IMR-90 (cell line): ENCODE data around the gene CA7. TPM values are rescaled to one million over a fixed set of nuclear protein-coding genes. Genes with fewer than 3 reads are reported as not detected.

ENCODE experiments used
- ATAC-seq: fragments of 200-7000 bp; cut with Tn5 transposase; 2 replicates; pipeline ENCODE4 v1.9.1; 2020; ENCODE audit warnings: low read depth, mild to moderate bottlenecking, moderate library complexity
- BruUV-seq: library from RNA; stranded (reverse); fragments of 400-500 nt; replicated peaks from 2 replicates; lab custom pipeline; 2021; lab: Mats Ljungman, UMichigan
- CTCF ChIA-PET: fragments of 300-600 bp; formaldehyde crosslinking; extraction: SDS; loops from one replicate; lab custom pipeline; 2021; ENCODE audit warnings: antibody characterized with exemption; lab: Yijun Ruan, JAX
- POLR2A ChIA-PET: fragments of 300-600 bp; sonication (Branson Sonifier 250); formaldehyde crosslinking; loops from one replicate; lab custom pipeline; 2022; ENCODE audit warnings: antibody characterized with exemption; ENCODE audit not compliant: unreplicated experiment; lab: Charles Lee
- DNase-seq: peaks from one replicate; pipeline ENCODE4 v3.0.0; 2013
- H2AFZ ChIP-seq: replicated peaks from 2 replicates; pipeline ENCODE3; 2013; ENCODE audit warnings: low read length, mild to moderate bottlenecking; ENCODE audit not compliant: poor library complexity
- H2AK5ac ChIP-seq: 2 replicates; pipeline ENCODE4 v1.6.1; 2013; ENCODE audit warnings: low read depth, low read length, inconsistent platforms
- H2AK9ac ChIP-seq: replicated peaks from 2 replicates; pipeline ENCODE3; 2013; ENCODE audit warnings: mild to moderate bottlenecking, low read depth, low read length, moderate library complexity; ENCODE audit not compliant: poor library complexity
- H2BK120ac ChIP-seq: 2 replicates; pipeline ENCODE4 v1.6.1; 2013; ENCODE audit warnings: low read depth, low read length, inconsistent platforms
- H2BK15ac ChIP-seq: 3 replicates; pipeline ENCODE4 v1.6.1; 2013; ENCODE audit warnings: low read depth, low read length, inconsistent platforms
- H2BK20ac ChIP-seq: 2 replicates; pipeline ENCODE4 v1.6.1; 2013; ENCODE audit warnings: low read depth, mild to moderate bottlenecking, inconsistent platforms, low read length, moderate library complexity
- H2BK5ac ChIP-seq: 2 replicates; pipeline ENCODE4 v1.6.1; 2013; ENCODE audit warnings: mild to moderate bottlenecking, low read depth, low read length, inconsistent platforms; ENCODE audit not compliant: poor library complexity, severe bottlenecking
- H3K14ac ChIP-seq: replicated peaks from 2 replicates; pipeline ENCODE4 v1.6.1; 2013; ENCODE audit warnings: low read depth, low read length, inconsistent platforms
- H3K18ac ChIP-seq: 2 replicates; pipeline ENCODE4 v1.6.1; 2013; ENCODE audit warnings: low read depth, low read length, control low read depth
- H3K23ac ChIP-seq: 2 replicates; pipeline ENCODE4 v1.6.1; 2013; ENCODE audit warnings: low read depth, low read length, inconsistent platforms
- H3K27ac ChIP-seq: 2 replicates; pipeline ENCODE4 v1.5.1; 2013; ENCODE audit warnings: mild to moderate bottlenecking, control low read depth, low read length; ENCODE audit not compliant: insufficient read depth
- H3K27me3 ChIP-seq: 2 replicates; pipeline ENCODE4 v1.6.1; 2013; ENCODE audit warnings: low read length; ENCODE audit not compliant: control insufficient read depth, insufficient read depth
- H3K36me3 ChIP-seq: 2 replicates; pipeline ENCODE4 v1.6.1; 2013; ENCODE audit warnings: low read length, mixed read lengths; ENCODE audit not compliant: control insufficient read depth, insufficient read depth
- H3K4ac ChIP-seq: 2 replicates; pipeline ENCODE4 v1.6.1; 2013; ENCODE audit warnings: low read depth, low read length, inconsistent platforms
- H3K4me1 ChIP-seq: 2 replicates; pipeline ENCODE4 v1.6.1; 2013; ENCODE audit warnings: low read length, mixed read lengths; ENCODE audit not compliant: control insufficient read depth, insufficient read depth
- H3K4me2 ChIP-seq: 2 replicates; pipeline ENCODE4 v1.6.1; 2013; ENCODE audit warnings: low read depth, mild to moderate bottlenecking, control low read depth, low read length, moderate library complexity
- H3K4me3 ChIP-seq: 2 replicates; pipeline ENCODE4 v1.5.1; 2013; ENCODE audit warnings: low read depth, mild to moderate bottlenecking, control low read depth, low read length, moderate library complexity; ENCODE audit not compliant: insufficient read depth
- H3K56ac ChIP-seq: 2 replicates; pipeline ENCODE4 v1.6.1; 2013; ENCODE audit warnings: low read length, inconsistent platforms; ENCODE audit not compliant: insufficient read depth; ENCODE audit errors: extremely low read depth
- H3K79me1 ChIP-seq, 2 experiments: 2 replicates each; pipeline ENCODE4 v1.6.1; 2013; ENCODE audit warnings: low read length in 2 of 2, inconsistent platforms in 1 of 2, low read depth in 1 of 2
- H3K9ac ChIP-seq: 2 replicates; pipeline ENCODE4 v1.6.1; 2013; ENCODE audit warnings: low read depth, low read length, control low read depth
- H3K9me1 ChIP-seq: 2 replicates; pipeline ENCODE4 v1.6.1; 2013; ENCODE audit warnings: low read length, inconsistent platforms; ENCODE audit not compliant: insufficient read depth
- H3K9me3 ChIP-seq: 2 replicates; pipeline ENCODE4 v1.6.1; 2013; ENCODE audit warnings: low read length; ENCODE audit not compliant: control insufficient read depth, insufficient read depth
- H4K20me1 ChIP-seq: 2 replicates; pipeline ENCODE4 v1.6.1; 2013; ENCODE audit warnings: low read length, inconsistent platforms; ENCODE audit not compliant: insufficient read depth
- H4K5ac ChIP-seq: 2 replicates; pipeline ENCODE4 v1.6.1; 2013; ENCODE audit warnings: mild to moderate bottlenecking, low read depth, low read length, control low read depth
- H4K8ac ChIP-seq, 2 experiments: 2 replicates each; pipeline ENCODE4 v1.6.1; 2013; ENCODE audit warnings: low read depth in 2 of 2, low read length in 2 of 2, control low read depth in 1 of 2, inconsistent platforms in 1 of 2
- H4K91ac ChIP-seq: 2 replicates; pipeline ENCODE4 v1.6.1; 2013; ENCODE audit warnings: low read depth, low read length, inconsistent platforms; ENCODE audit not compliant: insufficient read depth
- CEBPB ChIP-seq: IDR thresholded peaks from 2 replicates; pipeline ENCODE4 v1.6.1; 2012; ENCODE audit warnings: low read depth, low read length, improper control_type of control experiment
- CTCF ChIP-seq: conservative IDR thresholded peaks from 2 replicates; pipeline ENCODE4 v1.5.1; 2012; ENCODE audit warnings: mild to moderate bottlenecking, low read depth, low read length, improper control_type of control experiment
- ELK1 ChIP-seq: fragments of 150-350 bp; IDR thresholded peaks from 2 replicates; pipeline ENCODE4 v1.6.1; 2016; ENCODE audit warnings: low read depth, mild to moderate bottlenecking, low read length, moderate library complexity, borderline replicate concordance
- MAFK ChIP-seq: IDR thresholded peaks from 2 replicates; pipeline ENCODE4 v1.6.1; 2012; ENCODE audit warnings: low read depth, low read length, improper control_type of control experiment
- MAZ ChIP-seq: IDR thresholded peaks from 2 replicates; pipeline ENCODE4 v1.6.1; 2012; ENCODE audit warnings: low read depth, mild to moderate bottlenecking, low read length, improper control_type of control experiment, moderate library complexity, borderline replicate concordance
- WGBS, 2 experiments: methylation state at CpG; one replicate each; pipeline versions ENCODE4 v1.1.5 to v1.1.7; 2013; ENCODE audit warnings: missing lambda C conversion rate in 2 of 2; ENCODE audit not compliant: insufficient read length in 1 of 2; ENCODE audit errors: extremely low coverage in 2 of 2; 5-methylcytosine and 5-hydroxymethylcytosine counted together
- dilution Hi-C: fragments of 300-500 bp; cut with HindIII; formaldehyde crosslinking; loops from one replicate; pipeline ENCODE4 v1.14.3; 2018; ENCODE audit warnings: low sequenced_read_pairs; ENCODE audit not compliant: unreplicated experiment
- in situ Hi-C: fragments of 300-500 bp; cut with MboI; formaldehyde crosslinking; loops from 3 replicates; pipeline ENCODE4 v1.14.3; 2019; ENCODE audit warnings: low sequenced_read_pairs, inconsistent platforms, mixed read lengths
- intact Hi-C: fragments of 100-400 bp; cut with micrococcal nuclease; formaldehyde crosslinking; loops from 2 replicates; pipeline ENCODE4 v1.10.0; 2022
- polyA plus RNA-seq, 3 experiments: library from polyadenylated mRNA; depleted of rRNA; stranded (reverse); fragments of >200 nt; gene quantifications; 2 replicates each; pipeline ENCODE4 v1.2.3, GENCODE V29; 2012; ENCODE audit warnings: low replicate concordance in 1 of 3
- total RNA-seq: library from RNA; depleted of rRNA; stranded (reverse); fragments of >200 nt; gene quantifications from 2 replicates; pipeline ENCODE4 v1.2.3, GENCODE V29; 2012

The CA7 gene
- total and polyA plus RNA-seq, 2 of the 4 experiments (the other 2 are of a cell fraction) = not detected

GRCh38 chr16:66885491-66885890, 41.3 kb downstream of the CA7 start:
- no peak overlapping the region for H3K14ac ChIP-seq
- H3K36me3 ChIP-seq = peaks cover 16% of the 10 kb centered on the region
- no peak overlapping the region for H3K23ac ChIP-seq
- peak overlapping the region; percentile 6 for H2AK9ac ChIP-seq
- no peaks in the 10 kb centered on the region for H3K9me3 ChIP-seq
- no peak overlapping the region for H3K56ac ChIP-seq
- intact Hi-C loops = no loop called here
- no peak overlapping the region for H4K8ac ChIP-seq
- peak overlapping the region; percentile 63; the same call in 1 of the 2 replicates for H2AK5ac ChIP-seq
- H3K4me2 ChIP-seq = no peak overlapping the region
- peaks cover 15 to 48% of the 10 kb centered on the region in 2 experiments for H3K79me1 ChIP-seq
- ATAC-seq (no peak), DNase-seq (no peak)
- no peak overlapping the region; the same call in 1 of the 2 replicates for H4K5ac ChIP-seq
- no peak overlapping the region for H2BK15ac ChIP-seq
- no peak overlapping the region for H2AFZ ChIP-seq
- no peak overlapping the region for H3K4me3 ChIP-seq
- H3K9me1 ChIP-seq = peaks cover 13% of the 10 kb centered on the region
- H2BK20ac ChIP-seq = 0 out of 2 replicates have a peak overlapping the region, but pooled peaks have one; percentile 1
- no peaks in the 10 kb centered on the region for H3K27me3 ChIP-seq
- 95% methylated on average over 4 of the region's 12 CpGs; no CpG with 5 or more reads in 1 of the 2 experiments for WGBS, 2 experiments
- H4K91ac ChIP-seq = no peak overlapping the region; the same call in 1 of the 2 replicates
- peak overlapping the region; percentile 66 for H2BK5ac ChIP-seq
- H3K18ac ChIP-seq = no peak overlapping the region; the same call in 1 of the 2 replicates
- no peak for TF ChIP-seq ELK1
- no peak for TF ChIP-seq MAZ
- TF ChIP-seq MAFK = no peak
- TF ChIP-seq CEBPB = no peak
- TF ChIP-seq CTCF = no peak
- H3K9ac ChIP-seq = no peak overlapping the region
- H2BK120ac ChIP-seq = peak overlapping the region; percentile 5; the same call in 1 of the 2 replicates
- peak overlapping the region; percentile 24 for H3K4ac ChIP-seq
- ChIA-PET POLR2A (interaction anchor here (0.9 kb wide), 1 partner anchor 13 kb away, joined by 4 read pairs; no protein-coding TSS in a partner anchor), CTCF (interaction anchor here (1.0 to 2.2 kb wide), 2 partner anchors 10 to 12 kb away, joined by 4 to 9 read pairs; no protein-coding TSS in a partner anchor)
- dilution Hi-C loops = no loop called here
- BruUV-seq = no TSS peak
- H3K27ac ChIP-seq = peak overlapping the region; percentile 26; the same call in 1 of the 2 replicates
- H4K20me1 ChIP-seq = peaks cover 10% of the 10 kb centered on the region; the same call in 1 of the 2 replicates
- in situ Hi-C loops = no loop called here
- peaks cover 16% of the 10 kb centered on the region for H3K4me1 ChIP-seq
